SK-N-SH treated with all-trans-retinoic acid at 6 μM for 48 hours (cell line): ENCODE results near the gene RAPGEF1.

Experiments
- ARNTL ChIP-seq: fragments of 450-650 bp; formaldehyde crosslinking; IDR thresholded peaks from 2 replicates; pipeline ENCODE4 v1.5.0; 2020; ENCODE audit warnings: low read depth, mild to moderate bottlenecking, moderate library complexity, borderline replicate concordance
- CSDC2 ChIP-seq: fragments of 250-450 bp; sonication (Bioruptor Pico); IDR thresholded peaks from 2 replicates; pipeline ENCODE4 v1.5.0; 2020; ENCODE audit warnings: mild to moderate bottlenecking, moderate library complexity
- PATZ1 ChIP-seq: fragments of 250-450 bp; sonication (Bioruptor Pico); IDR thresholded peaks from 2 replicates; pipeline ENCODE4 v1.8.0; 2020; ENCODE audit warnings: mild to moderate bottlenecking, moderate library complexity, borderline replicate concordance
- PPARA ChIP-seq: fragments of 250-450 bp; sonication (Bioruptor Pico); IDR thresholded peaks from 2 replicates; pipeline ENCODE4 v1.5.0; 2020; ENCODE audit warnings: mild to moderate bottlenecking, borderline replicate concordance
- ZFP30 ChIP-seq: fragments of 450-650 bp; formaldehyde crosslinking; IDR thresholded peaks from 2 replicates; pipeline ENCODE4 v1.5.0; 2022; ENCODE audit warnings: mild to moderate bottlenecking, moderate library complexity

- TF ChIP-seq PATZ1 (CRISPR knock-in tag): no peak
- no peak for TF ChIP-seq ZFP30 (CRISPR knock-in tag)
- TF ChIP-seq PPARA (CRISPR knock-in tag): no peak
- no peak for TF ChIP-seq CSDC2 (CRISPR knock-in tag)
- TF ChIP-seq ARNTL: no peak
Measured at GRCh38 chr9:131546336-131547084, 193.4 kb downstream of the RAPGEF1 start.
